Peyer's patch (tissue), 4 donors: Measurements from ENCODE around the gene ATP11A. TPM values are rescaled to one million over a fixed set of nuclear protein-coding genes. Genes with fewer than 3 reads are reported as not detected.
A peak's percentile ranks its signal among the peaks of the same experiment; 100 is the strongest.

Experiments
- DNase-seq, 3 donors: peaks; one replicate each; pipeline ENCODE4 v3.0.0-alpha.2; 2017 to 2019
- H3K27ac ChIP-seq, 4 donors: fragments of 200-600 bp; sonication (generic); one replicate each; pipeline ENCODE4 v1.5.1; 2016 to 2019
- H3K27me3 ChIP-seq, 2 donors: fragments of 200-600 bp; sonication (generic); one replicate each; pipeline ENCODE4 v1.5.1; 2019
- H3K36me3 ChIP-seq, 3 donors: fragments of 200-600 bp; sonication (generic); one replicate each; pipeline ENCODE4 v1.5.1; 2016 to 2019
- H3K4me1 ChIP-seq, 4 donors: fragments of 200-600 bp; sonication (generic); one replicate each; pipeline ENCODE4 v1.5.1; 2016 to 2019
- H3K4me3 ChIP-seq, 4 donors: fragments of 200-600 bp; sonication (generic); 1 replicate in 3 of 4; 2 replicates in 1 of 4; pipeline ENCODE4 v1.5.1; 2016 to 2019; ENCODE audit warnings: mild to moderate bottlenecking in 1 of 4
- H3K9me3 ChIP-seq, 4 donors: fragments of 200-600 bp; sonication (generic); one replicate each; pipeline ENCODE4 v1.5.1; 2016 to 2019; ENCODE audit warnings: mild to moderate bottlenecking in 1 of 4
- CTCF ChIP-seq, 6 experiments: fragments of 450-650 bp in 4 of 6; fragments of 200-600 bp in 2 of 6; sonication (generic) in 1 of 6; IDR thresholded peaks; one replicate each; pipeline ENCODE4 v1.5.1; 2017 to 2019; ENCODE audit warnings: antibody characterized with exemption in 6 of 6, mild to moderate bottlenecking in 3 of 6, moderate library complexity in 1 of 6
- POLR2A ChIP-seq, 2 donors: fragments of 450-650 bp; IDR thresholded peaks; one replicate each; pipeline ENCODE4 v1.5.1; 2017; ENCODE audit warnings: antibody characterized with exemption in 2 of 2, mild to moderate bottlenecking in 2 of 2, moderate library complexity in 2 of 2
- total RNA-seq, 4 donors: library from RNA; depleted of rRNA; stranded (reverse); fragments of >200 nt; gene quantifications; one replicate each; pipeline ENCODE4 v1.1.0, GENCODE V29; 2016

Gene ATP11A
- total RNA-seq, 4 donors from 2014 or later, result 33.1 to 64.2 (median 53.7) TPM

DNA sequence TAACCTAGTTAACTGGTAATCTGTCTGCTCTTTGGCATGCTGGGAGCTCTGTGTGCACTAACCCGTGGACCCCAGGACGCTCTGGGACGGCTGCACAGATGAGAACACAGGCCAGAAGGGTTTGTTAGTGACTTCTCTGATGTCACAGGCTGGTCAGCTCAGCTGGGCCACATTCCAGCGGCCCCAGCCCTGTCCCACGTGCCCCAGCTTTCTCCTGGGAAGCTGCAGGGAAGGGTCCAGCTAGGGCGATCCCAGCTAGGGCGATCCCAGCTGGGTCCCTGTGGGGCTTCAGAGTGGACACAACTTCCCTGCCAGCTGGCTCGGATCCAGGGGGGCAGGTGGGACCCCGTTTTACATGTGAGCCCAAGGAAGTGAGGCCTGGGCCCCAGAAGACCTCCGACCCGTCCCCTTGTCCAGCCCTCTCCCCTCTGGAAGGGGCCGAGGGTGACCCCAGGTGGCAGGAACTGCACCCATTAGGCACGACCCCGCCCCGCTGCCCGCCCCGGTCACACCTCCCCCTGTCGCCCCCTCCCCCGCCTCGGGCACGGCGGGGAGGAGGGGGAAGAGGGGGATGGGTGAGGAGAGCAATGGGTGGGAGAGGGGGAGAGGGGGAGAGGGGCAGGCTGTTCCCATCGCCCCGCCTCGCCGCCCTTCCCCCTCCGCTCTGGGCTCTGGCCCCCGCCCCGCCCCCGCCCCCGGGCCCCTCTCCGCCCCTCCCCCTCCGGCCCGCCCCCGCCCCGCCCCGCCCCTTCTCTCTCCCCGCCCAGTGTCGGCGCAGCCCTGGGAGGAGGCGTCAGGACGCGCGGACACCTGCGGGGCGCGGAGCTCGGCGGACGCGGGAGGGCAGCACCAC, 204.0 kb downstream of the ATP11A start:
- H3K4me1 ChIP-seq, result peaks cover 9 to 28% (median 19%) of the 10 kb centered on the region in 4 donors
- no peaks in the 10 kb centered on the region for H3K27me3 ChIP-seq
- H3K4me3 ChIP-seq, result peak overlapping the region; percentile 30 to 70 (median 56)
- peak; percentile 26 to 70 (median 70) for DNase-seq
- no peaks in the 10 kb centered on the region for H3K36me3 ChIP-seq
- H3K27ac ChIP-seq, result peak overlapping the region in 2 of 4 donors; percentile 32 to 49
- TF ChIP-seq CTCF (IDR thresholded peaks at IDR 0.05) (no peak), POLR2A (IDR thresholded peaks at IDR 0.05) (no peak)
- H3K9me3 ChIP-seq, result no peaks in the 10 kb centered on the region

- peak overlapping the region; percentile 30 to 70 (median 56) for H3K4me3 ChIP-seq
- DNase-seq, result no peak
- H3K27ac ChIP-seq, result peak overlapping the region in 1 of 4 donors; percentile 49
- no peak for TF ChIP-seq CTCF (IDR thresholded peaks at IDR 0.05)
- no peak for TF ChIP-seq POLR2A (IDR thresholded peaks at IDR 0.05)
- no peaks in the 10 kb centered on the region for H3K9me3 ChIP-seq
- no peaks in the 10 kb centered on the region for H3K27me3 ChIP-seq
- H3K36me3 ChIP-seq, result no peaks in the 10 kb centered on the region
- H3K4me1 ChIP-seq, result peaks cover 9 to 28% (median 19%) of the 10 kb centered on the region in 4 donors
These were observed 204.5 kb downstream of the ATP11A start for GRCh38 chr13:112894423-112894672.

DNA sequence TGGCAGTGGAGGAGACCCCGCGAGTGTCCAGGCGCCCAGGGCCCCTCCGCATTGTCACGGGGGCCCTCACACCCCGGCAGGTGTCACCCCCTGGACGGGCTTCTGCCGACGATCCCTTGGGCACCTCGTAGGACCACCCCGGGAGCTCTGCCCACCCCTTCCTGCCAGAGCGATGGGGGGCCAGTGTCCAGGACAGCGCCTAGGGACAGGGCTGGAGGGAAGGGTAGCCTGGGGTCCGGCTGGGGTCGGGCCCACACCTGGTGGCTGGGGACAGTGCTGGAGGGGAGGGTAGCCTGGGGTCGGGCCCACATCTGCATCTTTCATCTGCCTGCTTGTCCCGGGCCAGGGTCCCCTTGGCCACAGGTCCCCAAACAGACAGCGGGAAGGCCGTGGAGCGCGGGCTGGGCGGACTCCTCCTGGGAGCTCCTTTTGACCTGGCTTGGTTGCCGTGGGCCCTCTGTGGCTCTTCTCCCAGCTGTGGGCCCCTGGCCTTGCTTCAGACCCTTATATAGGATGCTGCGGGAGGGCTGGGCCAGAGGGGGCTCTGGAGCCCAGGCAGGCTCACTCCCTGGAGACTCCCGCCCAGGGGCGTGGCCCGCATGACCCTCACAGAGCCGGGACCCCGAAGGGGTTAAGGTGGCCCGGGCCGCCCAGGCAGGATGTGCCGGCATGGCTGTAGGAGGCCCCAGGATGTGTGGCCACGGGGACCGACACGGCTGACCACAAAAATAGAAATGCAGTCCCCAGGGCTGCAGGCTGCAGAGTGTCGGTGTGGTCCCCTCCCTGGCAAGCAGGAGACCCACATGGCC, 205.0 kb downstream of the ATP11A start:
- TF ChIP-seq CTCF (IDR thresholded peaks at IDR 0.05), result no peak
- TF ChIP-seq POLR2A (IDR thresholded peaks at IDR 0.05), result no peak
- DNase-seq, result peak in 1 of 3 donors; percentile 48
- Histone ChIP-seq H3K27ac (no peak overlapping the region), H3K4me3 (peak overlapping the region; percentile 30 to 70 (median 56)), H3K9me3 (no peaks in the 10 kb centered on the region), H3K4me1 (peaks cover 9 to 28% (median 19%) of the 10 kb centered on the region in 4 donors), H3K27me3 (no peaks in the 10 kb centered on the region), H3K36me3 (no peaks in the 10 kb centered on the region)

GRCh38 chr13:112895521-112896465, 206.0 kb downstream of the ATP11A start:
- no peak overlapping the region for H3K27ac ChIP-seq
- no peaks in the 10 kb centered on the region for H3K9me3 ChIP-seq
- DNase-seq, result peak in 1 of 3 donors; percentile 43
- H3K4me3 ChIP-seq, result peak overlapping the region in 2 of 4 donors; percentile 57 to 70
- TF ChIP-seq CTCF (IDR thresholded peaks at IDR 0.05), result no peak
- no peak for TF ChIP-seq POLR2A (IDR thresholded peaks at IDR 0.05)
- H3K27me3 ChIP-seq, result no peaks in the 10 kb centered on the region
- H3K36me3 ChIP-seq, result no peaks in the 10 kb centered on the region
- peaks cover 9 to 28% (median 19%) of the 10 kb centered on the region in 4 donors for H3K4me1 ChIP-seq
